Measurements from ENCODE around the gene TIMM10B.
A peak's percentile ranks its signal among the peaks of the same experiment; 100 is the strongest.

Gene TIMM10B

GRCh38 chr11:6443269-6444003 lies 37.9 kb upstream of the TIMM10B start:
- Histone ChIP-seq H2BK120ac (ENCODE audit: insufficient read depth, low read length, poor library complexity) (no peak overlapping the region), H3K4ac (ENCODE audit: low read depth, low read length) (no peak overlapping the region), H3K4me2 (ENCODE audit: low read length) (no peak overlapping the region), H3K14ac (ENCODE audit: low read length) (no peak overlapping the region), H2AK5ac (ENCODE audit: low read length) (no peak overlapping the region), H4K8ac (ENCODE audit: low read depth, low read length) (no peak overlapping the region), H2AFZ (ENCODE audit: insufficient read depth, low read length, poor library complexity) (no peak overlapping the region), H3K9me3 (ENCODE audit: insufficient read depth, low read depth, low read length) (peaks cover 3% of the 10 kb centered on the region), H3K79me2 (ENCODE audit: control insufficient read depth, insufficient read depth, low read length, poor library complexity) (no peaks in the 10 kb centered on the region), H3K9ac (ENCODE audit: low read length) (no peak overlapping the region), H3K4me3 (ENCODE audit: low read depth, low read length) (no peak overlapping the region), H4K12ac (ENCODE audit: low read depth, low read length) (no peak overlapping the region), H3K36me3 (ENCODE audit: control insufficient read depth in 1 of 2, insufficient read depth in 2 of 2, low read length in 2 of 2) (peaks cover 2 to 3% of the 10 kb centered on the region in 2 experiments), H4K91ac (ENCODE audit: low read depth, low read length) (no peak overlapping the region), H3K4me1 (ENCODE audit: control insufficient read depth in 1 of 2, insufficient read depth in 2 of 2, low read length in 2 of 2) (peaks cover 14 to 21% of the 10 kb centered on the region in 2 experiments), H3K23ac (ENCODE audit: low read length) (no peak overlapping the region), H2BK5ac (ENCODE audit: low read depth, low read length, poor library complexity) (no peak overlapping the region), H3K79me1 (ENCODE audit: low read length) (peaks cover 5% of the 10 kb centered on the region), H3K27me3 (ENCODE audit: insufficient read depth, low read length) (no peaks in the 10 kb centered on the region), H3K18ac (ENCODE audit: low read length) (no peak overlapping the region), H2BK12ac (ENCODE audit: low read length) (no peak overlapping the region), H3K27ac (ENCODE audit: low read depth, low read length) (no peak overlapping the region)
- DNase-seq, result peak; percentile 20 to 73
- no CpG with 5 or more reads among the region's 5 CpGs for WGBS (ENCODE audit: extremely low coverage, insufficient coverage, insufficient read length)

- Histone ChIP-seq H3K9ac (ENCODE audit: low read length) (no peak overlapping the region), H3K4me3 (ENCODE audit: low read depth, low read length) (no peak overlapping the region), H3K36me3 (ENCODE audit: control insufficient read depth in 1 of 2, insufficient read depth in 2 of 2, low read length in 2 of 2) (peaks cover 16 to 18% of the 10 kb centered on the region in 2 experiments), H3K27ac (ENCODE audit: low read depth, low read length) (no peak overlapping the region), H4K91ac (ENCODE audit: low read depth, low read length) (no peak overlapping the region), H3K4me2 (ENCODE audit: low read length) (no peak overlapping the region), H2BK12ac (ENCODE audit: low read length) (no peak overlapping the region), H3K23ac (ENCODE audit: low read length) (no peak overlapping the region), H2BK120ac (ENCODE audit: insufficient read depth, low read length, poor library complexity) (no peak overlapping the region), H3K4me1 (ENCODE audit: control insufficient read depth in 1 of 2, insufficient read depth in 2 of 2, low read length in 2 of 2) (no peaks in the 10 kb centered on the region), H3K79me2 (ENCODE audit: control insufficient read depth, insufficient read depth, low read length, poor library complexity) (no peaks in the 10 kb centered on the region), H2AK5ac (ENCODE audit: low read length) (no peak overlapping the region), H4K12ac (ENCODE audit: low read depth, low read length) (no peak overlapping the region), H3K18ac (ENCODE audit: low read length) (no peak overlapping the region), H3K27me3 (ENCODE audit: insufficient read depth, low read length) (no peaks in the 10 kb centered on the region), H3K9me3 (ENCODE audit: insufficient read depth, low read depth, low read length) (no peaks in the 10 kb centered on the region), H3K79me1 (ENCODE audit: low read length) (no peaks in the 10 kb centered on the region), H4K8ac (ENCODE audit: low read depth, low read length) (no peak overlapping the region), H3K14ac (ENCODE audit: low read length) (no peak overlapping the region), H2AFZ (ENCODE audit: insufficient read depth, low read length, poor library complexity) (no peak overlapping the region), H2BK5ac (ENCODE audit: low read depth, low read length, poor library complexity) (no peak overlapping the region), H3K4ac (ENCODE audit: low read depth, low read length) (no peak overlapping the region)
- no peak for DNase-seq
- WGBS (ENCODE audit: extremely low coverage, insufficient coverage, insufficient read length), result no CpG with 5 or more reads among the region's 3 CpGs
These were observed 32.7 kb upstream of the TIMM10B start for GRCh38 chr11:6448574-6448973.

- Histone ChIP-seq H4K8ac (ENCODE audit: low read depth, low read length) (no peak overlapping the region), H3K36me3 (ENCODE audit: control insufficient read depth in 1 of 2, insufficient read depth in 2 of 2, low read length in 2 of 2) (peaks cover 37 to 49% of the 10 kb centered on the region in 2 experiments), H4K12ac (ENCODE audit: low read depth, low read length) (no peak overlapping the region), H3K4me3 (ENCODE audit: low read depth, low read length) (no peak overlapping the region), H2AFZ (ENCODE audit: insufficient read depth, low read length, poor library complexity) (no peak overlapping the region), H3K27me3 (ENCODE audit: insufficient read depth, low read length) (no peaks in the 10 kb centered on the region), H3K4me1 (ENCODE audit: control insufficient read depth in 1 of 2, insufficient read depth in 2 of 2, low read length in 2 of 2) (no peaks in the 10 kb centered on the region), H2BK12ac (ENCODE audit: low read length) (no peak overlapping the region), H3K4ac (ENCODE audit: low read depth, low read length) (no peak overlapping the region), H3K27ac (ENCODE audit: low read depth, low read length) (no peak overlapping the region), H3K9me3 (ENCODE audit: insufficient read depth, low read depth, low read length) (peaks cover 3% of the 10 kb centered on the region), H2BK120ac (ENCODE audit: insufficient read depth, low read length, poor library complexity) (no peak overlapping the region), H3K79me2 (ENCODE audit: control insufficient read depth, insufficient read depth, low read length, poor library complexity) (no peaks in the 10 kb centered on the region), H3K18ac (ENCODE audit: low read length) (no peak overlapping the region), H2BK5ac (ENCODE audit: low read depth, low read length, poor library complexity) (no peak overlapping the region), H3K23ac (ENCODE audit: low read length) (no peak overlapping the region), H2AK5ac (ENCODE audit: low read length) (no peak overlapping the region), H4K91ac (ENCODE audit: low read depth, low read length) (no peak overlapping the region), H3K4me2 (ENCODE audit: low read length) (no peak overlapping the region), H3K9ac (ENCODE audit: low read length) (no peak overlapping the region), H3K79me1 (ENCODE audit: low read length) (no peaks in the 10 kb centered on the region), H3K14ac (ENCODE audit: low read length) (no peak overlapping the region)
- WGBS (ENCODE audit: extremely low coverage, insufficient coverage, insufficient read length), result no CpG with 5 or more reads among the region's 3 CpGs
- DNase-seq, result no peak
These were observed 29.1 kb upstream of the TIMM10B start for GRCh38 chr11:6452219-6452618.

GRCh38 chr11:6453152-6453551 lies 28.1 kb upstream of the TIMM10B start:
- H3K4ac ChIP-seq (ENCODE audit: low read depth, low read length), result no peak overlapping the region
- no peak overlapping the region for H4K8ac ChIP-seq (ENCODE audit: low read depth, low read length)
- no peak overlapping the region for H3K14ac ChIP-seq (ENCODE audit: low read length)
- no peak overlapping the region for H2BK120ac ChIP-seq (ENCODE audit: insufficient read depth, low read length, poor library complexity)
- no peak overlapping the region for H3K23ac ChIP-seq (ENCODE audit: low read length)
- H3K4me1 ChIP-seq (ENCODE audit: control insufficient read depth in 1 of 2, insufficient read depth in 2 of 2, low read length in 2 of 2), result peaks cover 0 to under 1% of the 10 kb centered on the region in 2 experiments
- H2BK5ac ChIP-seq (ENCODE audit: low read depth, low read length, poor library complexity), result no peak overlapping the region
- H3K27me3 ChIP-seq (ENCODE audit: insufficient read depth, low read length), result no peaks in the 10 kb centered on the region
- no peak overlapping the region for H4K12ac ChIP-seq (ENCODE audit: low read depth, low read length)
- H3K36me3 ChIP-seq (ENCODE audit: control insufficient read depth in 1 of 2, insufficient read depth in 2 of 2, low read length in 2 of 2), result peaks cover 39 to 49% of the 10 kb centered on the region in 2 experiments
- H3K9me3 ChIP-seq (ENCODE audit: insufficient read depth, low read depth, low read length), result peaks cover 3% of the 10 kb centered on the region
- no peak overlapping the region for H3K9ac ChIP-seq (ENCODE audit: low read length)
- WGBS (ENCODE audit: extremely low coverage, insufficient coverage, insufficient read length), result no CpG with 5 or more reads among the region's 2 CpGs
- no peaks in the 10 kb centered on the region for H3K79me1 ChIP-seq (ENCODE audit: low read length)
- H2AK5ac ChIP-seq (ENCODE audit: low read length), result no peak overlapping the region
- no peak overlapping the region for H2AFZ ChIP-seq (ENCODE audit: insufficient read depth, low read length, poor library complexity)
- H3K27ac ChIP-seq (ENCODE audit: low read depth, low read length), result no peak overlapping the region
- no peak overlapping the region for H3K4me2 ChIP-seq (ENCODE audit: low read length)
- DNase-seq, result no peak
- H3K79me2 ChIP-seq (ENCODE audit: control insufficient read depth, insufficient read depth, low read length, poor library complexity), result no peaks in the 10 kb centered on the region
- no peak overlapping the region for H3K4me3 ChIP-seq (ENCODE audit: low read depth, low read length)
- H4K91ac ChIP-seq (ENCODE audit: low read depth, low read length), result no peak overlapping the region
- no peak overlapping the region for H3K18ac ChIP-seq (ENCODE audit: low read length)
- H2BK12ac ChIP-seq (ENCODE audit: low read length), result no peak overlapping the region

All from trophoblast cell (in vitro differentiated cells and primary cell).